Measurements from ENCODE around the gene CNTN4. TPM values are rescaled to one million over a fixed set of nuclear protein-coding genes. Genes with fewer than 3 reads are reported as not detected.

CNTN4 gene
- total and polyA plus RNA-seq, 2 experiments from 2014 or later = 5.6 to 7.9 TPM

- Histone ChIP-seq H3K27ac (no peak overlapping the region), H3K9me3 (ENCODE audit: low read depth) (no peaks in the 10 kb centered on the region), H3K27me3 (no peaks in the 10 kb centered on the region), H3K36me3 (no peaks in the 10 kb centered on the region), H3K4me3 (no peak overlapping the region), H3K4me1 (ENCODE audit: low read depth) (no peaks in the 10 kb centered on the region)
- DNase-seq (ENCODE audit: low read depth in 1 of 2, low spot score in 1 of 2) = no peak
- TF ChIP-seq CTCF (IDR thresholded peaks at IDR 0.05; ENCODE audit: low read depth, low read length) = no peak
Measured at GRCh38 chr3:2861120-2861519, 762.5 kb downstream of the CNTN4 start.

- no peaks in the 10 kb centered on the region for H3K27me3 ChIP-seq
- no peaks in the 10 kb centered on the region for H3K9me3 ChIP-seq (ENCODE audit: low read depth)
- no peak overlapping the region for H3K27ac ChIP-seq
- DNase-seq (ENCODE audit: low read depth in 1 of 2, low spot score in 1 of 2) = no peak
- no peak overlapping the region for H3K4me3 ChIP-seq
- H3K4me1 ChIP-seq (ENCODE audit: low read depth) = no peaks in the 10 kb centered on the region
- no peaks in the 10 kb centered on the region for H3K36me3 ChIP-seq
- TF ChIP-seq CTCF (IDR thresholded peaks at IDR 0.05; ENCODE audit: low read depth, low read length) = no peak
Measured at GRCh38 chr3:2861920-2862319, 763.3 kb downstream of the CNTN4 start.

GRCh38 chr3:2862366-2862765 is 763.7 kb downstream of the CNTN4 start:
- TF ChIP-seq CTCF (IDR thresholded peaks at IDR 0.05; ENCODE audit: low read depth, low read length) = no peak
- no peak overlapping the region for H3K27ac ChIP-seq
- H3K9me3 ChIP-seq (ENCODE audit: low read depth) = no peaks in the 10 kb centered on the region

GRCh38 chr3:2863127-2863526 is 764.5 kb downstream of the CNTN4 start:
- no peaks in the 10 kb centered on the region for H3K36me3 ChIP-seq
- DNase-seq (ENCODE audit: low read depth in 1 of 2, low spot score in 1 of 2) = no peak

More at GRCh38 chr3:2862366-2862765, 763.7 kb downstream of the CNTN4 start:
- H3K4me3 ChIP-seq = no peak overlapping the region
- no peaks in the 10 kb centered on the region for H3K36me3 ChIP-seq
- no peaks in the 10 kb centered on the region for H3K4me1 ChIP-seq (ENCODE audit: low read depth)
- H3K27me3 ChIP-seq = no peaks in the 10 kb centered on the region
- no peak for DNase-seq (ENCODE audit: low read depth in 1 of 2, low spot score in 1 of 2)

GRCh38 chr3:2869905-2870304 is 771.2 kb downstream of the CNTN4 start:
- no peaks in the 10 kb centered on the region for H3K36me3 ChIP-seq
- no peaks in the 10 kb centered on the region for H3K27me3 ChIP-seq
- no peak for TF ChIP-seq CTCF (IDR thresholded peaks at IDR 0.05; ENCODE audit: low read depth, low read length)
- H3K27ac ChIP-seq = no peak overlapping the region
- H3K4me1 ChIP-seq (ENCODE audit: low read depth) = no peaks in the 10 kb centered on the region
- no peak overlapping the region for H3K4me3 ChIP-seq
- no peaks in the 10 kb centered on the region for H3K9me3 ChIP-seq (ENCODE audit: low read depth)
- DNase-seq (ENCODE audit: low read depth in 1 of 2, low spot score in 1 of 2) = no peak

More at GRCh38 chr3:2863127-2863526, 764.5 kb downstream of the CNTN4 start:
- no peak overlapping the region for H3K4me3 ChIP-seq
- no peaks in the 10 kb centered on the region for H3K9me3 ChIP-seq (ENCODE audit: low read depth)
- TF ChIP-seq CTCF (IDR thresholded peaks at IDR 0.05; ENCODE audit: low read depth, low read length) = no peak
- H3K27ac ChIP-seq = no peak overlapping the region
- no peaks in the 10 kb centered on the region for H3K4me1 ChIP-seq (ENCODE audit: low read depth)
- H3K27me3 ChIP-seq = no peaks in the 10 kb centered on the region

Measured in cardiac muscle cell (in vitro differentiated cells and primary cell).